Activated B cell treated with CpG ODN at 0.5 μM for 24 hours (primary cell): Measurements from ENCODE around the gene PEX11A. TPM values are rescaled to one million over a fixed set of nuclear protein-coding genes. Genes with fewer than 3 reads are reported as not detected.

Source experiments
- ATAC-seq: fragments of 200-7000 bp; cut with Tn5 transposase; one replicate; pipeline ENCODE4 v1.10.0; 2021; ENCODE audit warnings: low read depth, mild to moderate bottlenecking, moderate library complexity
- CTCF ChIA-PET: fragments of 350-600 bp; sonication (Branson Sonifier 250); formaldehyde crosslinking; loops from one replicate; lab custom pipeline; 2021; ENCODE audit warnings: antibody characterized with exemption; lab: Charles Lee
- POLR2A ChIA-PET: fragments of 350-600 bp; sonication (Branson Sonifier 250); formaldehyde crosslinking; loops from one replicate; lab custom pipeline; 2021; ENCODE audit warnings: antibody characterized with exemption; lab: Charles Lee
- DNase-seq: peaks from one replicate; pipeline ENCODE4 v3.0.0; 2022
- H3K27ac Mint-ChIP-seq: one replicate; pipeline ENCODE4 v1.8.0; 2020; ENCODE audit warnings: mixed read lengths
- H3K27me3 Mint-ChIP-seq: one replicate; pipeline ENCODE4 v1.8.0; 2021; ENCODE audit warnings: mixed read lengths
- H3K36me3 Mint-ChIP-seq: one replicate; pipeline ENCODE4 v1.8.0; 2021; ENCODE audit warnings: low read depth, mixed read lengths
- H3K4me1 Mint-ChIP-seq: one replicate; pipeline ENCODE4 v1.8.0; 2021; ENCODE audit warnings: mixed read lengths
- H3K4me3 Mint-ChIP-seq: one replicate; pipeline ENCODE4 v1.8.0; 2020; ENCODE audit warnings: mild to moderate bottlenecking, mixed read lengths
- H3K9me3 Mint-ChIP-seq: one replicate; pipeline ENCODE4 v1.8.0; 2020; ENCODE audit warnings: mixed read lengths
- CTCF ChIP-seq: fragments of 200-600 bp; IDR thresholded peaks from one replicate; pipeline ENCODE4 v1.8.0; 2022; ENCODE audit warnings: antibody characterized with exemption, mild to moderate bottlenecking
- intact Hi-C: fragments of 100-400 bp; cut with micrococcal nuclease; formaldehyde crosslinking; loops from one replicate; pipeline ENCODE4 v1.15.1; 2024
- total RNA-seq: library from RNA; stranded (reverse); gene quantifications from 2 replicates; pipeline ENCODE4 v1.2.3, GENCODE V29; 2022

Gene PEX11A
- total RNA-seq, 1 donor from 2014 or later = 0.84 TPM

- ChIA-PET CTCF (no interaction called here), POLR2A (no interaction called here)
- no peak for TF ChIP-seq CTCF
- Mint-ChIP-seq H3K4me3 (no peak overlapping the region), H3K4me1 (no peaks in the 10 kb centered on the region), H3K27ac (no peak overlapping the region), H3K27me3 (peaks cover 24% of the 10 kb centered on the region), H3K36me3 (no peaks in the 10 kb centered on the region), H3K9me3 (no peaks in the 10 kb centered on the region)
- ATAC-seq (no peak), DNase-seq (no peak)
- intact Hi-C loops = no loop called here
Measured at GRCh38 chr15:89668171-89668570, 22.4 kb downstream of the PEX11A start.

GRCh38 chr15:89667706-89667960 is 22.9 kb downstream of the PEX11A start:
- TF ChIP-seq CTCF = no peak
- H3K4me3 Mint-ChIP-seq = no peak overlapping the region
- no peaks in the 10 kb centered on the region for H3K4me1 Mint-ChIP-seq
- H3K27me3 Mint-ChIP-seq = peaks cover 27% of the 10 kb centered on the region
- DNase-seq (no peak), ATAC-seq (no peak)
- H3K9me3 Mint-ChIP-seq = no peaks in the 10 kb centered on the region
- H3K27ac Mint-ChIP-seq = no peak overlapping the region
- no peaks in the 10 kb centered on the region for H3K36me3 Mint-ChIP-seq
- ChIA-PET POLR2A (no interaction called here), CTCF (no interaction called here)
- intact Hi-C loops = no loop called here

GRCh38 chr15:89666858-89667705 is 23.5 kb downstream of the PEX11A start:
- Mint-ChIP-seq H3K36me3 (no peaks in the 10 kb centered on the region), H3K4me3 (no peak overlapping the region), H3K9me3 (no peaks in the 10 kb centered on the region), H3K27ac (no peak overlapping the region), H3K4me1 (no peaks in the 10 kb centered on the region), H3K27me3 (peaks cover 32% of the 10 kb centered on the region)
- DNase-seq (no peak), ATAC-seq (no peak)
- POLR2A ChIA-PET = no interaction called here
- CTCF ChIA-PET = no interaction called here
- TF ChIP-seq CTCF = no peak
- intact Hi-C loops = no loop called here

DNA sequence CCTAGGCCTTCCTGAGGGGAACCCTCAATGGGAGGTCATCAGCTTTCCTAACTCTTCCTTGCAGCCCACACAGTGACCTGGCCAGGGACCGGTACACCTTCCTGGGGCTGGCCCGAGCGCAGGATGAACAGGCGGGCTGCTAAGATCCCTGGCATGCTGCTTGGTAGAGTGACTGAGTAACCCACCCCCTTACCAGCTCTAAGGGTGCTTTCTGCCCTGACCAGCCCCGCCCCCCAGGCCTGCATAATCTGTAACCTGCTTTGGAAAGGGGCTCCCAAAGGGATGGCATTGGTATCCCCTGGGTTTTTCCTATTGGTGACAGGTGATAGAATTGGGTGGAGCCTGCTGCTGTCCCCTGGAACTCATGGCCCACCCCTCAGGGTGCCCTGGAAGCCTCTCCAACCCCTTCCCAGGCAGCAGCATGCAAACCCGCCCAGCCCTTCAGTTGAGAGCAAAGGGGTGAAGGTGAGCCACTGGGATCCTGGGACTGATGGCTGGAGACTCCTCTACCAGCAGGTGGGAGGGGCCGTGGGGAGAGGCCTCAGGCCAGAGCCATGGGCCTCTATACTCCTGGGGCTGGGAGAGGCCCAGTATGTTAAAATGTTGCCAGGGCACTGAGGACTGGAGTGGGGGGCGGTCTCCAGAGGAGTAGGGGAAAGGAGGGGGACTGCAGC is 24.2 kb downstream of the PEX11A start:
- ChIA-PET POLR2A (no interaction called here), CTCF (no interaction called here)
- no peak overlapping the region for H3K27ac Mint-ChIP-seq
- TF ChIP-seq CTCF = no peak
- H3K4me1 Mint-ChIP-seq = no peaks in the 10 kb centered on the region
- ATAC-seq = no peak
- H3K36me3 Mint-ChIP-seq = no peaks in the 10 kb centered on the region
- H3K4me3 Mint-ChIP-seq = no peak overlapping the region
- intact Hi-C loops = no loop called here
- DNase-seq = no peak
- H3K27me3 Mint-ChIP-seq = peaks cover 34% of the 10 kb centered on the region
- no peaks in the 10 kb centered on the region for H3K9me3 Mint-ChIP-seq

DNA sequence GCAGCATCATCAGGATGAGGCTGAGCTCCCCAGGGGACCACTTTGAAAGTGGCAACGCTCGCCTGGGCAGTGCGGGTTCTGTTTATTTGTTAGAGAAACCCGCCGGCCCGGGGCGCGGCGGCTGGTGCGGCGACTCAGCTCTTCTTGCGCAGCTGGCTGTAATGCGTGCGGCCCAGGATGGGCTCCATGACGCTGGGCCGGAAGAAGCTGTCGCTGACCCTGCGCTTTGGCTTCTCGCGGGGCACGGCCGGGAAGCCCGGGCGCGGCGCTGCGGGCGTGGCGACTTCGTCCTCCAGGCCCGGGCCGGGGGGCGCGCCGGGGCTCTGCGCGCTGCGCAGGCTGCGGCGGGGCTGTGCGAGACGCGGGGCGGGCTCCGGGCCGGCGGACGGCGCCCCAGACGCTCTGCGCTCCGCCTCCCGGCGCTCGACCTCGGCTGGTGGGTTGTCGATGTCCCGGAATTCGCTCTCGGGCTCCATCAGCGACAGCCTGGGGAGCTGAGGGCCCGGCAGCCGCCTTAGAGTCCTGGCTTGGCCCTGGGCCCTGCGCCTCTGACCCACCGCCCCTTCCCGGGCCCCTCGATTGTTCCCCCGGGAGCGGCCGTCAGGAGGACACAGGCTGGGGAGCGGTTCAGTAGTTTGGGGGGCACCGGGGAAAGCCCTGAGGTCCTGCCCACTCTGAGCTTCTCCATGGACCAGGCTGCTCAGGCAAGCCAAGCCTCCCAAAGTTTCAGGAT is 24.9 kb downstream of the PEX11A start:
- peaks cover 39% of the 10 kb centered on the region for H3K27me3 Mint-ChIP-seq
- no peak for DNase-seq
- ATAC-seq = no peak

More for the DNA sequence above, 24.9 kb downstream of the PEX11A start:
- CTCF ChIA-PET = no interaction called here
- POLR2A ChIA-PET = no interaction called here
- no peak overlapping the region for H3K27ac Mint-ChIP-seq
- H3K4me1 Mint-ChIP-seq = no peaks in the 10 kb centered on the region
- H3K4me3 Mint-ChIP-seq = no peak overlapping the region
- intact Hi-C loops = no loop called here
- no peak for TF ChIP-seq CTCF
- no peaks in the 10 kb centered on the region for H3K36me3 Mint-ChIP-seq
- no peaks in the 10 kb centered on the region for H3K9me3 Mint-ChIP-seq
